NCI-H748 (cell line): ENCODE measurements around the gene KIAA1614.
A peak's percentile ranks its signal among the peaks of the same experiment; 100 is the strongest.

Source experiments
- DNase-seq: peaks from one replicate; lab custom pipeline; 2025; ENCODE audit not compliant: unreplicated experiment; lab: John Stamatoyannopoulos, UW

KIAA1614 gene

GRCh38 chr1:180912801-180913565 is at the start of gene KIAA1614:
Gene KIAA1614, plus strand, starts transcription at chr1:180912897. Its CDS starts 347 bp downstream, at chr1:180913244.
- peak; percentile 36 for DNase-seq

- DNase-seq: peak; percentile 28
Measured at GRCh38 chr1:180863158-180863775, 49.4 kb upstream of the KIAA1614 start.

GRCh38 chr1:180881806-180882509 is 30.7 kb upstream of the KIAA1614 start:
- peak; percentile 53 for DNase-seq

- no peak for DNase-seq
Measured at GRCh38 chr1:180884588-180885300, 28.0 kb upstream of the KIAA1614 start.

- no peak for DNase-seq
Measured at GRCh38 chr1:180886338-180886737, 26.4 kb upstream of the KIAA1614 start.

GRCh38 chr1:180887841-180888240 is 24.9 kb upstream of the KIAA1614 start:
- no peak for DNase-seq

- DNase-seq: no peak
Measured at GRCh38 chr1:180888870-180889269, 23.8 kb upstream of the KIAA1614 start.

- DNase-seq: no peak
Measured at GRCh38 chr1:180889325-180889724, 23.4 kb upstream of the KIAA1614 start.

GRCh38 chr1:180892272-180892671 is 20.4 kb upstream of the KIAA1614 start:
- no peak for DNase-seq

GRCh38 chr1:180892675-180893074 is 20.0 kb upstream of the KIAA1614 start:
- DNase-seq: no peak

GRCh38 chr1:180893614-180894013 is 19.1 kb upstream of the KIAA1614 start:
- no peak for DNase-seq

GRCh38 chr1:180896161-180896560 is 16.5 kb upstream of the KIAA1614 start:
- DNase-seq: no peak

GRCh38 chr1:180898441-180899219 is 14.1 kb upstream of the KIAA1614 start:
- no peak for DNase-seq

GRCh38 chr1:180899262-180899661 is 13.4 kb upstream of the KIAA1614 start:
- no peak for DNase-seq

GRCh38 chr1:180901076-180901990 is 11.4 kb upstream of the KIAA1614 start:
- peak; percentile 23 for DNase-seq

GRCh38 chr1:180902541-180902940 is 10.2 kb upstream of the KIAA1614 start:
- no peak for DNase-seq

- DNase-seq: no peak
Measured at GRCh38 chr1:180905927-180906326, 6.8 kb upstream of the KIAA1614 start.

GRCh38 chr1:180906511-180906910 is 6.2 kb upstream of the KIAA1614 start:
- no peak for DNase-seq

- no peak for DNase-seq
Measured at GRCh38 chr1:180907313-180908055, 5.2 kb upstream of the KIAA1614 start.
